Mammary epithelial cell (primary cell): ENCODE results near the gene NCLN.

Experiments used
- CTCF ChIP-seq, 2 donors: IDR thresholded peaks in 1 of 2; conservative IDR thresholded peaks in 1 of 2; 2 replicates each; pipeline ENCODE4 v1.5.1; 2011 to 2012; ENCODE audit warnings: inconsistent platforms in 2 of 2, low read length in 2 of 2, mild to moderate bottlenecking in 2 of 2, control low read depth in 1 of 2, low read depth in 1 of 2; ENCODE audit not compliant: insufficient read depth in 1 of 2; ENCODE audit errors: extremely low read depth in 1 of 2
- EZH2 ChIP-seq: IDR thresholded peaks from 2 replicates; pipeline ENCODE4 v1.6.1; 2012; ENCODE audit warnings: low read length, inconsistent platforms, borderline replicate concordance

DNA sequence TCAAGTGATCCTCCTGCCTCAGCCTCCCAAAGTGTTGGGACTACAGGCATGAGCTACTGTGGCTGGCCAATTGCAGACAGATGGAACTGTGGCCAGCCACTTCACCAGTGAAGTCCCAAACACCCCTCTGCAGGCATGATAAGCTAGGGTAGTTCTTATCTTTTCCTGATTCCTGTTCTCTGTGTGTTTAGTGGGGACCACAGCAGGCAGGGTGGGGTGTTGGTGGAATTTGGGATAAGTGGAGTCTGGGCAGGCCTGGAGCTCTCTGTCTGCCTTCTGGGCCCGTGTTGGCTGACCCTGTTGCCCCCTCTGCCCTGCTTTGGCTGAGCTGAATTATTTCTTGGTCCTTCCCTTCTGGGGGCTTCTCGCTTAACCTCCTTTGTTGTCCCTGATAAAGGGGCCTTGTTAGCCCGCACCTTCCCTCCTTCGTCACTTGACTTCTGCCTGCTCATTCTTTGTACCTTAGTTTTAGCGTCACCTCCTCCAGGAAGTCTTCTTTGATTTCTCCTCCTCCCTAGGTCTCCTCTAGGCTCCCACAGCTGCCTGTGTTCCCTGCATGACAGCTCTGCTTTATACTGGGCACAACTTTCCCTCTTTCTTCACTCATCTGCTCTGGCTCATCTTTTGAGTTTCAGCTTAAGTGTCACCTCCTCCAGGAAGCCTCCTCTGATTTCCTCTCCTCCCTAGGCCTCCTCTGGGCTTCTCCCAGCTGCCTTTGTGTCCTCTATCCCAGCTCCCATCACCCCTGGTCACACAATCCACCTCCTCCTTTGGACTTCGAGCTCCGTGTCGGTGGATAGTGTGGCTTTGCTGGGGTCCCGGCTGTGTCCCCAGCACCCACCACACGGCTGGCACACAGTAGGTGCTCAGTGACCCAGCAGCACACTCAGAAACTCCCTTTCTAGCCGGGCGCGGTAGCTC, 1.7 kb upstream of the NCLN start:
- no peak for TF ChIP-seq CTCF (conservative IDR thresholded peaks at IDR 0.05 in 1 of 2, IDR thresholded peaks at IDR 0.05 in 1 of 2; ENCODE audit: extremely low read depth in 1 of 2, insufficient read depth in 1 of 2, low read depth in 1 of 2, low read length in 2 of 2)
- no peak for TF ChIP-seq EZH2
